ENCODE measurements around the gene GYG2. TPM values are rescaled to one million over a fixed set of nuclear protein-coding genes. Genes with fewer than 3 reads are reported as not detected.
A peak's percentile ranks its signal among the peaks of the same experiment; 100 is the strongest.
"Not testable (repeated sequence)": the region's sequence is repeated elsewhere in the genome, so short reads cannot be mapped to it uniquely, and the experiment has no call there.

GYG2 gene
- total RNA-seq (ENCODE audit: low replicate concordance) = 19.7 and 49.2 TPM in 2 replicates
- long read RNA-seq, transcript GYG2-205 (11 exons, 1,956 nt) = major isoform, 31 of 66 reads
- long read RNA-seq, partial matches to known transcripts = 8 of 66 reads
- long read RNA-seq, other reads (novel, unspliced or antisense) = 26 of 66 reads

DNA sequence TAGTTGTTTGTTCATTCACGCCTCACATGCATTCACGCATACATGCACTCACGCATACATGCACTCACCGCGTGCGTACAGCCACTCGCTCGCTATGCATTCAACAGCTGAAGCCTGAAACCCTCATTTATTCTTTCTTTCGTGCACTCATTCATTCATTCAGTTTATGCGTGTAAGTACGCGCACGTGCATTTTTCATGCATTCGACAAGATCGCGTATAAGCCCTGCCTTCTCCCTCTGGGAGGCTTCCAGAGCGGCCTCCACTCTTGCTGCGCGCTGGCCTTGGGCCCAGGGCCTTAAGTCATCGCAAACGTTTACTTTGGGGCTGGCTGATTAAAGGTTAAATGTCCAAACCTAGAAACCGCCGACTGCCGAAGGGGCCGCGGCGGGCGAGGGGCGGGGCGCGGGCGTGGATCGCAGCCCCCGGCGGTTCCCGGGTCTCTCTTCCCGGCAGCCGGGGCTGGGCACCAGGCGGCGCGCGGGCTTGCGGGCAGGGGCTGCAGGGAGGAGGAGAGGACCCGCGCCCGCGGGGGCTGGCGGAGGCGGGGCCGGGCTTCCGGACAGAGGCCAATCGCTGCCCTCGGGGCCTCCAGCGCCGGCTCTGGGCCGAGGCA, at the start of gene GYG2:
TSS of gene GYG2 (plus strand) at position 587 of the 615 bp plus-strand sequence. CDS start 1,259 bp downstream, outside the sequence.
- Mint-ChIP-seq H3K27me3 (peaks cover 10% of the 10 kb centered on the region), H3K27ac (no peak within 1 kb of the TSS), H3K9me3 (peaks cover 5% of the 10 kb centered on the region), H3K4me3 (peak within 1 kb of the TSS; percentile 74), H3K36me3 (peaks cover 16% of the 10 kb centered on the region), H3K4me1 (ENCODE audit: unreplicated experiment) (peaks cover 9% of the 10 kb centered on the region)
- TF ChIP-seq, protein P1, sequence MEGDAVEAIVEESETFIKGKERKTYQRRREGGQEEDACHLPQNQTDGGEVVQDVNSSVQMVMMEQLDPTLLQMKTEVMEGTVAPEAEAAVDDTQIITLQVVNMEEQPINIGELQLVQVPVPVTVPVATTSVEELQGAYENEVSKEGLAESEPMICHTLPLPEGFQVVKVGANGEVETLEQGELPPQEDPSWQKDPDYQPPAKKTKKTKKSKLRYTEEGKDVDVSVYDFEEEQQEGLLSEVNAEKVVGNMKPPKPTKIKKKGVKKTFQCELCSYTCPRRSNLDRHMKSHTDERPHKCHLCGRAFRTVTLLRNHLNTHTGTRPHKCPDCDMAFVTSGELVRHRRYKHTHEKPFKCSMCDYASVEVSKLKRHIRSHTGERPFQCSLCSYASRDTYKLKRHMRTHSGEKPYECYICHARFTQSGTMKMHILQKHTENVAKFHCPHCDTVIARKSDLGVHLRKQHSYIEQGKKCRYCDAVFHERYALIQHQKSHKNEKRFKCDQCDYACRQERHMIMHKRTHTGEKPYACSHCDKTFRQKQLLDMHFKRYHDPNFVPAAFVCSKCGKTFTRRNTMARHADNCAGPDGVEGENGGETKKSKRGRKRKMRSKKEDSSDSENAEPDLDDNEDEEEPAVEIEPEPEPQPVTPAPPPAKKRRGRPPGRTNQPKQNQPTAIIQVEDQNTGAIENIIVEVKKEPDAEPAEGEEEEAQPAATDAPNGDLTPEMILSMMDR (conservative IDR thresholded peaks at IDR 0.05) = no peak
- DNase-seq (ENCODE audit: extremely low spot score, unreplicated experiment) = peak; percentile 84

DNA sequence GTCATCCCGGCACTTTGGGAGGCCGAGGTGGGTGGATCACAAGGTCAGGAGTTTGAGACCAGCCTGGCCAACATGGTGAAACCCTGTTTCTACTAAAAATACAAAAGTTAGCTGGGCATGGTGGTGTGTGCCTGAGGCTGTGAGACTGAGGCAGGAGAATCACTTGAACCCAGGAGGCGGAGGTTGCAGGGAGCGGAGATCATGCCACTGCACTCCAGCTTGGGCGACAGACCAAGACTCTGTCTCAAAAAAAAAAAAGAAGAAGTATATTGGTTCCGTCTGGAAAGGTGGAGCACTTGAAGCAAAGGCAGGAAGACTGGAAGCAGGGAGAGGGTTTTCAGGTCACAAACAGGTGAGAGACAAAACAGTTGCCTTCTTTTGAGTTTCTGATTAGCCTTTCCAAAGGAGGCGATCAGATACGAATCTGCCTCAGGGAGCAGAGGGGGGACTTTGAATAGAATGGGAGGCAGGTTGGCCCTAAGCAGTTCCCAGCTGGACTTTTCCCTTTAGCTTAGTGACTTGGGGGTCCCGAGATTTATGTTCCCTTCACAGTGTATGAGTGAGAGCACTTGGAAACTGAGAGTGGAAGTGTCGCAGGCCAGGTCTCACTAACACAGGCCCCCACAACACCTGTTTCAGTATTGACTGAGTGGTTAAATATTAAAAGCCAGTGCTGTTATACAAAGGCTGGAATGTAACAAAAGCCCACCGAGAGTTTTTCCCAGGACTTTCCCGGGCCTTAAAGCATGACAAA, 48.1 kb upstream of the GYG2 start:
- Mint-ChIP-seq H3K4me3 (peak overlapping the region; percentile 25), H3K27ac (peak overlapping the region; percentile 77), H3K4me1 (ENCODE audit: unreplicated experiment) (peaks cover 21% of the 10 kb centered on the region)
- H3K36me3 Mint-ChIP-seq; H3K9me3 Mint-ChIP-seq; DNase-seq (ENCODE audit: extremely low spot score, unreplicated experiment); H3K27me3 Mint-ChIP-seq: not testable (repeated sequence)

DNA sequence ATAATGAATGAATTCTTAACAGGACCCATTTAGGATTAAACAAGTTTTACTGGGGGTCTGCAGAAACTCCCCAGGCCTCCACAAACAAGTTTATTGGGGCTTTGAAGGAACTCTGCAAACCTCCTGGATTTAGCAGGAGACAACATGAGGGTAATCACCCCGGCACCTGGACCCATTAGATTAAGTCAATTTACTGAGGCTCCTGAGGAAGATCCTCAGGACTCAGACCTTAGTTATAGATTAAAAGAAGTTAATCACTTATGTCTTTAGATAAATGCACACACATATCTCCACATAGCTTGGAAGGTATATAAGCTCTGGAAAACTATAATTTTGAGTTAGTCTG, 47.5 kb upstream of the GYG2 start:
- Mint-ChIP-seq H3K27me3 (no peaks in the 10 kb centered on the region), H3K27ac (peak overlapping the region; percentile 77), H3K9me3 (no peaks in the 10 kb centered on the region), H3K4me3 (peak overlapping the region; percentile 25), H3K36me3 (no peaks in the 10 kb centered on the region), H3K4me1 (ENCODE audit: unreplicated experiment) (peaks cover 21% of the 10 kb centered on the region)
- no peak for DNase-seq (ENCODE audit: extremely low spot score, unreplicated experiment)
- TF ChIP-seq, protein P1 (conservative IDR thresholded peaks at IDR 0.05) = no peak

GRCh38 chrX:2781698-2782097, 47.0 kb upstream of the GYG2 start:
- Mint-ChIP-seq H3K36me3 (no peaks in the 10 kb centered on the region), H3K9me3 (no peaks in the 10 kb centered on the region), H3K4me3 (peak overlapping the region; percentile 10), H3K27me3 (no peaks in the 10 kb centered on the region), H3K27ac (peak overlapping the region; percentile 48), H3K4me1 (ENCODE audit: unreplicated experiment) (peaks cover 21% of the 10 kb centered on the region)
- TF ChIP-seq, protein P1 (conservative IDR thresholded peaks at IDR 0.05) = no peak
- no peak for DNase-seq (ENCODE audit: extremely low spot score, unreplicated experiment)

- H3K27ac Mint-ChIP-seq = peak overlapping the region; percentile 42
- DNase-seq (ENCODE audit: extremely low spot score, unreplicated experiment) = no peak
- TF ChIP-seq, protein P1 (conservative IDR thresholded peaks at IDR 0.05) = no peak
- H3K4me1 Mint-ChIP-seq (ENCODE audit: unreplicated experiment) = peaks cover 21% of the 10 kb centered on the region
- H3K9me3 Mint-ChIP-seq = no peaks in the 10 kb centered on the region
- peak overlapping the region; percentile 10 for H3K4me3 Mint-ChIP-seq
- no peaks in the 10 kb centered on the region for H3K36me3 Mint-ChIP-seq
- H3K27me3 Mint-ChIP-seq = no peaks in the 10 kb centered on the region
Observed at GRCh38 chrX:2782171-2782570, 46.6 kb upstream of the GYG2 start.

- Mint-ChIP-seq H3K4me1 (ENCODE audit: unreplicated experiment) (peaks cover 21% of the 10 kb centered on the region), H3K4me3 (peak overlapping the region; percentile 10), H3K27ac (no peak overlapping the region), H3K36me3 (no peaks in the 10 kb centered on the region), H3K9me3 (no peaks in the 10 kb centered on the region), H3K27me3 (no peaks in the 10 kb centered on the region)
- DNase-seq (ENCODE audit: extremely low spot score, unreplicated experiment) = no peak
- TF ChIP-seq, protein P1 (conservative IDR thresholded peaks at IDR 0.05) = no peak
Observed at GRCh38 chrX:2782778-2783177, 46.0 kb upstream of the GYG2 start.

Data from type B pancreatic cell (in vitro differentiated cells).